Karpas-422 (cell line): ENCODE results near the gene CPAMD8. TPM values are rescaled to one million over a fixed set of nuclear protein-coding genes. Genes with fewer than 3 reads are reported as not detected.
"Not testable (repeated sequence)": the region's sequence is repeated elsewhere in the genome, so short reads cannot be mapped to it uniquely, and the experiment has no call there.

Source experiments
- DNase-seq: peaks from one replicate; pipeline ENCODE4 v3.0.0-alpha.2; 2015
- H2AFZ ChIP-seq: fragments of 200-600 bp; sonication (generic); 2 replicates; pipeline ENCODE4 v1.6.1; 2014; ENCODE audit warnings: antibody characterized with exemption, low read length, mixed read lengths
- H3K27ac ChIP-seq: fragments of 200-600 bp; sonication (generic); 2 replicates; pipeline ENCODE4 v1.5.1; 2014; ENCODE audit warnings: mild to moderate bottlenecking, low read length, moderate library complexity
- H3K27me3 ChIP-seq: fragments of 200-600 bp; sonication (generic); 2 replicates; pipeline ENCODE4 v1.6.1; 2014; ENCODE audit warnings: low read length, mixed read lengths
- H3K36me3 ChIP-seq: fragments of 200-600 bp; sonication (generic); 2 replicates; pipeline ENCODE4 v1.6.1; 2014; ENCODE audit warnings: low read length, mixed read lengths; ENCODE audit not compliant: insufficient read depth
- H3K4me1 ChIP-seq: fragments of 200-600 bp; sonication (generic); 2 replicates; pipeline ENCODE4 v1.6.1; 2014; ENCODE audit warnings: mild to moderate bottlenecking, low read length, mixed read lengths
- H3K4me2 ChIP-seq: fragments of 200-600 bp; sonication (generic); 2 replicates; pipeline ENCODE4 v1.6.1; 2014; ENCODE audit warnings: low read length, low read depth, mild to moderate bottlenecking; ENCODE audit not compliant: poor library complexity, severe bottlenecking
- H3K4me3 ChIP-seq: fragments of 200-600 bp; sonication (generic); 2 replicates; pipeline ENCODE4 v1.5.1; 2014; ENCODE audit warnings: mild to moderate bottlenecking, antibody characterized with exemption, low read length, mixed read lengths
- H3K79me2 ChIP-seq: fragments of 200-600 bp; sonication (generic); 2 replicates; pipeline ENCODE4 v1.6.1; 2014; ENCODE audit warnings: mild to moderate bottlenecking, low read length, mixed read lengths
- H3K9ac ChIP-seq: fragments of 200-600 bp; sonication (generic); 2 replicates; pipeline ENCODE4 v1.6.0; 2014; ENCODE audit warnings: low read length
- H3K9me2 ChIP-seq: fragments of 200-600 bp; sonication (generic), shearing (Covaris generic); replicated peaks from 2 replicates; pipeline ENCODE4 v1.6.0; 2014; ENCODE audit warnings: mild to moderate bottlenecking, low read length, moderate library complexity; ENCODE audit not compliant: insufficient read depth
- H3K9me3 ChIP-seq: fragments of 300-700, 200-600 bp; sonication (generic); 2 replicates; pipeline ENCODE4 v1.6.1; 2014; ENCODE audit warnings: low read length, mixed read lengths
- H4K20me1 ChIP-seq: fragments of 200-600 bp; sonication (generic); 2 replicates; pipeline ENCODE4 v1.6.1; 2014; ENCODE audit warnings: mild to moderate bottlenecking, antibody characterized with exemption, low read length, low read depth; ENCODE audit not compliant: insufficient read depth
- total RNA-seq: library from RNA; depleted of rRNA; stranded (reverse); fragments of >200 nt; shearing (Covaris generic); gene quantifications from 2 replicates; pipeline ENCODE4 v1.2.3, GENCODE V29; 2014; ENCODE audit warnings: low replicate concordance

CPAMD8 gene
- total RNA-seq, 1 experiment from 2014 or later, result not detected

- Histone ChIP-seq H3K4me2 (no peak overlapping the region), H2AFZ (no peak overlapping the region), H3K4me1 (no peaks in the 10 kb centered on the region), H3K27ac (no peak overlapping the region), H3K27me3 (no peaks in the 10 kb centered on the region), H4K20me1 (no peaks in the 10 kb centered on the region), H3K9me3 (no peaks in the 10 kb centered on the region; the same call in 1 of the 2 replicates), H3K9ac (no peak overlapping the region), H3K36me3 (no peaks in the 10 kb centered on the region), H3K9me2 (no peaks in the 10 kb centered on the region), H3K4me3 (no peak overlapping the region), H3K79me2 (no peaks in the 10 kb centered on the region)
- no peak for DNase-seq
Measured at GRCh38 chr19:17022738-17023137, 3.9 kb downstream of the CPAMD8 start.

DNA sequence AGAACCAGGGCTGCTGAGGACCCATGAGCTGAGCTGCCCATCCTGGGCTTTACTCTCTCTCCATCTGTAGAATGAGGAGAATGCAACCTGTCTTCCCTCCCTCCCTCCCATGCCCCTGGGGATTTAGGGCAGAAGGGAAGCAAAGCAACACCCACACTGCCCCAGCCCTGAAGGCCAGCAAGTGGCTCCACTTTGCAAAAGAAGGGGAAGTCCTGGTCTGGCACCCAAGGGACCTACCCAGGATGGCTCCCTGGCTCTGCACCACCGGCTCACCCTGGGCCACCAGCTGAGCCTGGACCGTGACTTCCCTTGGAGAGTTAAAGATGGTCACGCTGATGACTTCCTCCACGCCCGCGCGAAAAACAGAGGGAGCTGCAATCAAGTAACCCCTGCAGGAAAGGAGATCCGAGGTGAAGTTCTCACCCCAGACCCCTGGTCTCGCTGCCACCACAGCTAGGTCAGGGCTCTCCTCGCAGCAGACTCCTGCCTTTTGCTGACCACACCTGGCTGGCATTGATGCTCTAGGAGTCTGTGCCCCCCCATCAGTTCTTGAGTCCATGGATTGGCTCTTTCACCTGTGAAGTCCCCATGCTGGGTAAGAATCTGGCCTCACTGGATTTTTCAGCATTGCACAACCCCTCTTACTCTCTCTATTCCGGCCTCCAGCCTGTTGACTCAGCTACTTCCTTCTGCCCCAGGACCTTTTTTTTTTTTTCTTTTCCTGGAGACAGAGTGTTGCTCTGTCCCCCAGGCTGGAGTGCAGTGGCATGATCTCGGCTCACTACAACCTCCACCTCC is 4.6 kb downstream of the CPAMD8 start:
- no peak for DNase-seq
- no peak overlapping the region for H3K4me3 ChIP-seq
- no peaks in the 10 kb centered on the region for H3K36me3 ChIP-seq
- no peak overlapping the region for H3K27ac ChIP-seq
- H3K9ac ChIP-seq, result no peak overlapping the region
- no peaks in the 10 kb centered on the region for H3K4me1 ChIP-seq
- no peaks in the 10 kb centered on the region for H3K9me2 ChIP-seq
- no peaks in the 10 kb centered on the region for H3K27me3 ChIP-seq
- H3K79me2 ChIP-seq, result no peaks in the 10 kb centered on the region
- no peak overlapping the region for H2AFZ ChIP-seq
- no peak overlapping the region for H3K4me2 ChIP-seq
- H4K20me1 ChIP-seq, result no peaks in the 10 kb centered on the region
- no peaks in the 10 kb centered on the region; the same call in 1 of the 2 replicates for H3K9me3 ChIP-seq

- no peak overlapping the region for H3K4me2 ChIP-seq
- no peaks in the 10 kb centered on the region for H3K4me1 ChIP-seq
- H3K9me3 ChIP-seq, result no peaks in the 10 kb centered on the region; the same call in 1 of the 2 replicates
- H3K27me3 ChIP-seq, result no peaks in the 10 kb centered on the region
- no peak overlapping the region for H3K27ac ChIP-seq
- no peaks in the 10 kb centered on the region for H3K9me2 ChIP-seq
- H3K79me2 ChIP-seq, result no peaks in the 10 kb centered on the region
- no peak overlapping the region for H3K4me3 ChIP-seq
- DNase-seq, result no peak
- no peak overlapping the region for H2AFZ ChIP-seq
- no peak overlapping the region for H3K9ac ChIP-seq
- H3K36me3 ChIP-seq, result no peaks in the 10 kb centered on the region
- H4K20me1 ChIP-seq, result no peaks in the 10 kb centered on the region
Measured at GRCh38 chr19:17021328-17021727, 5.3 kb downstream of the CPAMD8 start.

DNA sequence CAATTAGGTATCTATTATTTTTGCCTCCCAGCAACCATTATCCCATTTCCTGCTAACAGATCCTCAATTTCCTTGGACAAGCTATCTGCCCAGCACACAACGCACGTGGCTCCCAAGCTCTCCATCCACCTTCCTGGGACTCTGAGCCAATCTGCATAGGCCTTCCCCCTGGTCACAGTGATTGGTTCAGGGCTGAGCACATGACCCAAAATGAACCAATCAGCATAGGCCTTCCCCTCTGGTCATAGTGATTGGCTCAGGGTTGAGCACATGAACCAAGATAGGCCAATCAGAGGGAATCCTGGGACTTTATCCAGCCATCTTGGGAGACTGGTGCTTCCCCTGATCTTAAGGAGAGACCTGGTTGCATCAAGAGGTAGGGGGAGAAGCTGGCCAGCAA is 5.8 kb downstream of the CPAMD8 start:
- Histone ChIP-seq H2AFZ (no peak overlapping the region), H3K36me3 (no peaks in the 10 kb centered on the region), H3K9me3 (no peaks in the 10 kb centered on the region; the same call in 1 of the 2 replicates), H3K9ac (no peak overlapping the region), H3K27me3 (no peaks in the 10 kb centered on the region), H3K4me2 (no peak overlapping the region), H3K4me1 (no peaks in the 10 kb centered on the region), H3K4me3 (no peak overlapping the region), H3K9me2 (no peaks in the 10 kb centered on the region), H3K79me2 (no peaks in the 10 kb centered on the region), H3K27ac (no peak overlapping the region), H4K20me1 (no peaks in the 10 kb centered on the region)
- peak; percentile 81 for DNase-seq

- H3K4me2 ChIP-seq, result no peak overlapping the region
Measured at GRCh38 chr19:17020385-17020784, 6.2 kb downstream of the CPAMD8 start.

GRCh38 chr19:17014212-17014861 is 12.3 kb downstream of the CPAMD8 start:
- H3K36me3 ChIP-seq, H3K4me3 ChIP-seq, H2AFZ ChIP-seq, H3K27ac ChIP-seq, H3K27me3 ChIP-seq, H3K9me2 ChIP-seq, H3K4me1 ChIP-seq, H3K4me2 ChIP-seq, H4K20me1 ChIP-seq, H3K9ac ChIP-seq, H3K79me2 ChIP-seq, DNase-seq, H3K9me3 ChIP-seq: not testable (repeated sequence)

More at GRCh38 chr19:17020385-17020784, 6.2 kb downstream of the CPAMD8 start:
- H4K20me1 ChIP-seq, result no peaks in the 10 kb centered on the region
- no peaks in the 10 kb centered on the region for H3K9me2 ChIP-seq
- H3K9me3 ChIP-seq, result no peaks in the 10 kb centered on the region; the same call in 1 of the 2 replicates
- H3K79me2 ChIP-seq, result no peaks in the 10 kb centered on the region
- no peaks in the 10 kb centered on the region for H3K4me1 ChIP-seq
- no peak overlapping the region for H3K4me3 ChIP-seq
- H3K9ac ChIP-seq, result no peak overlapping the region
- no peak for DNase-seq
- H3K36me3 ChIP-seq, result no peaks in the 10 kb centered on the region
- H3K27ac ChIP-seq, result no peak overlapping the region
- no peaks in the 10 kb centered on the region for H3K27me3 ChIP-seq
- no peak overlapping the region for H2AFZ ChIP-seq

- no peak for DNase-seq
- Histone ChIP-seq H3K27me3 (no peaks in the 10 kb centered on the region), H3K4me1 (no peaks in the 10 kb centered on the region), H3K27ac (no peak overlapping the region), H3K4me2 (no peak overlapping the region), H3K36me3 (no peaks in the 10 kb centered on the region), H3K9me2 (no peaks in the 10 kb centered on the region), H3K79me2 (no peaks in the 10 kb centered on the region), H3K4me3 (no peak overlapping the region), H3K9ac (no peak overlapping the region), H4K20me1 (no peaks in the 10 kb centered on the region), H3K9me3 (no peaks in the 10 kb centered on the region), H2AFZ (no peak overlapping the region)
Measured at GRCh38 chr19:17011485-17011884, 15.1 kb downstream of the CPAMD8 start.

- H3K9ac ChIP-seq, result no peak overlapping the region
- no peaks in the 10 kb centered on the region for H3K36me3 ChIP-seq
- H3K9me2 ChIP-seq, result no peaks in the 10 kb centered on the region
- H3K4me2 ChIP-seq, result no peak overlapping the region
- no peaks in the 10 kb centered on the region for H4K20me1 ChIP-seq
- no peak for DNase-seq
- H2AFZ ChIP-seq, result no peak overlapping the region
- no peaks in the 10 kb centered on the region for H3K9me3 ChIP-seq
- no peak overlapping the region for H3K27ac ChIP-seq
- H3K4me3 ChIP-seq, result no peak overlapping the region
- H3K27me3 ChIP-seq, result no peaks in the 10 kb centered on the region
- no peaks in the 10 kb centered on the region for H3K4me1 ChIP-seq
- H3K79me2 ChIP-seq, result no peaks in the 10 kb centered on the region
Measured at GRCh38 chr19:17006579-17006978, 20.0 kb downstream of the CPAMD8 start.
